Calu3 (cell line): ENCODE results near the gene COL11A1. TPM values are rescaled to one million over a fixed set of nuclear protein-coding genes. Genes with fewer than 3 reads are reported as not detected.
"Not testable (repeated sequence)": the region's sequence is repeated elsewhere in the genome, so short reads cannot be mapped to it uniquely, and the experiment has no call there.

ENCODE experiments used
- BruUV-seq: library from RNA; stranded (reverse); fragments of 400-500 nt; replicated peaks from 2 replicates; lab custom pipeline; 2021; lab: Mats Ljungman, UMichigan
- CTCF ChIA-PET: fragments of 300-600 bp; sonication (Branson Sonifier 250); formaldehyde crosslinking; loops from one replicate; lab custom pipeline; 2022; ENCODE audit warnings: antibody characterized with exemption; lab: Charles Lee
- DNase-seq: peaks from one replicate; pipeline ENCODE4 v3.0.0; 2022
- H3K27ac Mint-ChIP-seq: one replicate; pipeline ENCODE4 v1.8.0; 2022; ENCODE audit warnings: mixed read lengths; ENCODE audit not compliant: unreplicated experiment
- H3K27me3 Mint-ChIP-seq: one replicate; pipeline ENCODE4 v1.8.0; 2022; ENCODE audit warnings: mixed read lengths; ENCODE audit not compliant: unreplicated experiment
- H3K36me3 Mint-ChIP-seq: one replicate; pipeline ENCODE4 v1.8.0; 2022; ENCODE audit warnings: mild to moderate bottlenecking, moderate library complexity, mixed read lengths; ENCODE audit not compliant: insufficient read depth, unreplicated experiment
- H3K4me1 Mint-ChIP-seq: one replicate; pipeline ENCODE4 v1.8.0; 2022; ENCODE audit warnings: mild to moderate bottlenecking, low read depth, mixed read lengths; ENCODE audit not compliant: unreplicated experiment
- H3K4me3 Mint-ChIP-seq: one replicate; pipeline ENCODE4 v1.8.0; 2022; ENCODE audit warnings: mild to moderate bottlenecking, low read depth, moderate library complexity, mixed read lengths; ENCODE audit not compliant: unreplicated experiment
- H3K9me3 Mint-ChIP-seq: one replicate; pipeline ENCODE4 v1.8.0; 2022; ENCODE audit warnings: low read depth, mixed read lengths; ENCODE audit not compliant: unreplicated experiment
- CTCF ChIP-seq: fragments of 200-600 bp; IDR thresholded peaks from one replicate; pipeline ENCODE4 v1.8.0; 2022; ENCODE audit warnings: antibody characterized with exemption; ENCODE audit not compliant: unreplicated experiment
- intact Hi-C: fragments of 100-400 bp; cut with micrococcal nuclease; formaldehyde crosslinking; loops from one replicate; pipeline ENCODE4 v1.10.0; 2022; ENCODE audit not compliant: unreplicated experiment
- total RNA-seq: library from RNA; stranded (reverse); gene quantifications from 2 replicates; pipeline ENCODE4 v1.2.3, GENCODE V29; 2022

Gene COL11A1
- total RNA-seq, 1 experiment from 2014 or later: not detected

- Mint-ChIP-seq H3K36me3 (no peaks in the 10 kb centered on the region), H3K4me1 (no peaks in the 10 kb centered on the region), H3K27me3 (no peaks in the 10 kb centered on the region), H3K27ac (no peak overlapping the region), H3K4me3 (no peak overlapping the region), H3K9me3 (no peaks in the 10 kb centered on the region)
- no peak for DNase-seq
- no TSS peak for BruUV-seq
- intact Hi-C loops: no loop called here
- CTCF ChIA-PET: no interaction called here
- no peak for TF ChIP-seq CTCF
Observed at GRCh38 chr1:102837551-102837950, 270.8 kb downstream of the COL11A1 start.

GRCh38 chr1:102836991-102837390 lies 271.3 kb downstream of the COL11A1 start:
- Mint-ChIP-seq H3K36me3 (no peaks in the 10 kb centered on the region), H3K27me3 (no peaks in the 10 kb centered on the region), H3K9me3 (no peaks in the 10 kb centered on the region), H3K27ac (no peak overlapping the region), H3K4me3 (no peak overlapping the region), H3K4me1 (no peaks in the 10 kb centered on the region)
- no peak for DNase-seq
- BruUV-seq: no TSS peak
- intact Hi-C loops: no loop called here
- TF ChIP-seq CTCF: no peak
- CTCF ChIA-PET: no interaction called here

GRCh38 chr1:102834688-102835320 lies 273.5 kb downstream of the COL11A1 start:
- no peaks in the 10 kb centered on the region for H3K9me3 Mint-ChIP-seq
- no peak overlapping the region for H3K27ac Mint-ChIP-seq
- DNase-seq: no peak
- H3K36me3 Mint-ChIP-seq: no peaks in the 10 kb centered on the region
- no peak for TF ChIP-seq CTCF
- no peak overlapping the region for H3K4me3 Mint-ChIP-seq
- intact Hi-C loops: no loop called here
- H3K4me1 Mint-ChIP-seq: no peaks in the 10 kb centered on the region
- no peaks in the 10 kb centered on the region for H3K27me3 Mint-ChIP-seq
- CTCF ChIA-PET: no interaction called here
- BruUV-seq: no TSS peak

GRCh38 chr1:102833151-102833550 lies 275.2 kb downstream of the COL11A1 start:
- no peak for DNase-seq
- CTCF ChIA-PET: no interaction called here
- Mint-ChIP-seq H3K4me3 (no peak overlapping the region), H3K36me3 (no peaks in the 10 kb centered on the region), H3K27ac (no peak overlapping the region), H3K9me3 (no peaks in the 10 kb centered on the region), H3K4me1 (no peaks in the 10 kb centered on the region), H3K27me3 (no peaks in the 10 kb centered on the region)
- no peak for TF ChIP-seq CTCF
- intact Hi-C loops: no loop called here
- BruUV-seq: no TSS peak

- intact Hi-C loops, CTCF ChIA-PET, BruUV-seq, H3K4me3 Mint-ChIP-seq, H3K36me3 Mint-ChIP-seq, H3K27ac Mint-ChIP-seq, DNase-seq, H3K4me1 Mint-ChIP-seq, H3K9me3 Mint-ChIP-seq, H3K27me3 Mint-ChIP-seq: not testable (repeated sequence)
Observed at GRCh38 chr1:102826706-102827105, 281.6 kb downstream of the COL11A1 start.
